GM19240 (cell line): ENCODE results near the gene ZNF789.
"Not testable (repeated sequence)": the region's sequence is repeated elsewhere in the genome, so short reads cannot be mapped to it uniquely, and the experiment has no call there.

Experiments used
- DNase-seq: peaks from one replicate; pipeline ENCODE4 v3.0.0; 2011; ENCODE audit warnings: low spot score; ENCODE audit not compliant: insufficient read length

ZNF789 gene

DNA sequence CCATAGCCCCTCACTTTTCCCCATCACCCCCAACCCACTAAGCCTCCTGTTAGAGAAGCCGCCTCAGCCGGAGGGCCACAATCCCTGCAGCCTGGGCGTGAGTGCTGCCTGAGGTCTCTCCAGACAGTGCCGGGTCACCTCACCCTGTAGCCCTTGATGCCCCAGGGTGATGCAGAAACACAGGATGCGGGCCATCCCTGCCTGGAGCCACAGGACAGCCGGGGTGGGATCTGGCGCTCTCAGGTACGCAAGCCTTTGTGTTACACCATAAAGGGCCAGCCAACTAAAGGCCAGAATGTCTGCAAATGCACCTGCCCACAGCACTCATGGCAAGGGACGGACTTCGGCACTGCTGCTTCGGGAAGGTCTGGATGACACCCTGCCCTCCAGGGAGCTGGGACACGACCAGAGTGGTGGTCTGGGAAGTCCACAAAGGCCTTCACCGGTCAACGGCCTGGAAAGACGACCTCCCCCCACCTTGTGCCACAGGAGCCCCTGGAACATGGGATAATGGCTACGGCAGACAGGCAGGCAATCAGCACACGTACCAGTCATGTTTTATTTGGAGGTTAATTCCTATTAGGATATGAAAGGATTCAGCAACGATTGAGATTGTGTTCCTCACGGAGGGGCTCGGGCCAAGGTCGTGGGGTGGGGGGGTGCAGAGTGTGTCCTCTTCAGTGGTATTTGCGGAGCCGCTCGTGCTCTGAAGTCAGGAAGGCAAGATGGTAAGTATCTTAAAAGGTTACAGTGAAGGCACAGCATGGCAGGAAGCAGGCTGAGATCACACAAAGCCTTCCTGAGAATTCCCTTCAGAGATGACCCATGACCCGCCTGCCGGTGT lies 14.8 kb upstream of the ZNF789 start:
- DNase-seq, result no peak

DNA sequence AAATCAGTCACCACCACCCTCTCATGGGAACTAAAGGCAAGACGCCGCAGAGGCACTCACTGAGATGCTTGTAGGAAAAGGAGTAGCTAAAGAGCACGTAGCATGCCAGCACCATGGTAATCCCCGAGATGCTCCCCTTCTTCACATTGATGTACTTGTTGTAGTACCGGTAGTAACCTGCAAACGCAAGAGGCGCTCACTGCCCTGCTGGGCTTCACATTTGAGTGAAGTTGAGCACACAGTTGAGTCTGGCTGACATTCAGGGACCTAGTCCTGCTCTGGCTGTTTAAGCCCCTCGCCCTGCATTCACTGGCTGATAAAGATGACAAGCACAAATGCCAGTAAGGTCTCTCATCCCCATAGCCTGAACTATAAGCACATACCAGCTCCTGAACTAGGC lies 13.6 kb upstream of the ZNF789 start:
- no peak for DNase-seq

DNA sequence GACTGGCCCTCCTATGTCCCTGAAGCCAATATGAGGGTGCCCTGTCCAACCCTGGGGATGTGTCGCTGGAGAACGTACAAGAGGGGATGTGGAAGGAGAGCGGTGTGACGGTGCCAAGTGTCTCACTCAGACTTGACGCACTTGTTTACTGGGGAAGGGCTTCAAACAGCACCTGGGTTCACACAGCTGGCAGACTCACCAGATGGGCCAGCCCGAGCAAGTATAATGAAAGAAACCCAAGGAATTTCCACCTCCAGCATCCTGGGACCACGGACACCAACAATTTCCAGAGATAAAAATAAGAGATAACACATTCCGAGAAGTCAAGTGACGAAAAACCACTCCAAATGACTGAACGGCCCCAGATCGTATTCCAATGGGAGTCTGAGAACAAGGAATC lies 12.0 kb upstream of the ZNF789 start:
- DNase-seq, result no peak

DNA sequence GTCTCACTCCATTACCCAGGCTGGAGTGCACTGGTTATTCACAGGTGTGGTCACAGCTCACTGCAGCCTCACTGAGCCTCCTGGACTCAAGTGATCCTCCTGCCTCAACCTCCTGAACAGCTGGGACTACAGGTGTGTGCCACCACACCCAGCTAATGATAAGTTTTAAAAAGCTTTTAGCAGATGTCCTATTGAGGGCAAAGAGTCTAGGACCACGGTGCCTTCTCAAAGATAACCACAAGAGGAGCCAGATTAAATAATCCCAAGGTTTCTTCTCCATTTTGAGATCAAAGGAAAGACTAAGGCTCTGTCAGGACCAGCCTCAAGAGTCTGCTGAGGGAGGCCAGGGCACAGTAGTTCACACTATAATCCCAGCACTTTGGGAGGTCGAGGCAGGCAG lies 11.5 kb upstream of the ZNF789 start:
- DNase-seq, result no peak

DNA sequence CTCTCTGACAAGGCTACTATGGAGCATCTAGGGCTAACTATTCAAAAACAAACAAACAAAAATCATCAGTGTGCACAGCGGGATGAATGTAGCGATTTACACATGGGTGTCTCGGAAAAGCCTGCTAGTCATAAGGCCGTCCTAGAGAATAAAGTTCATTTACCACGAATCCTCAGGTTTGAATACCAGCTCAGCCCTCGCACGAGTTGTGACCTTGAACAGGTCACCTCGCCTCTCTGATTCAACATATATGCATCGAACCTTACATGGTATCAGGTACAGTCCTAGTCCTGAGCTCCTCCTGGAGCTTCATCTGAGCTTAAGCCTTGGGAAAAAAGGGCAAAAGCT lies 7.3 kb upstream of the ZNF789 start:
- DNase-seq, result no peak

DNA sequence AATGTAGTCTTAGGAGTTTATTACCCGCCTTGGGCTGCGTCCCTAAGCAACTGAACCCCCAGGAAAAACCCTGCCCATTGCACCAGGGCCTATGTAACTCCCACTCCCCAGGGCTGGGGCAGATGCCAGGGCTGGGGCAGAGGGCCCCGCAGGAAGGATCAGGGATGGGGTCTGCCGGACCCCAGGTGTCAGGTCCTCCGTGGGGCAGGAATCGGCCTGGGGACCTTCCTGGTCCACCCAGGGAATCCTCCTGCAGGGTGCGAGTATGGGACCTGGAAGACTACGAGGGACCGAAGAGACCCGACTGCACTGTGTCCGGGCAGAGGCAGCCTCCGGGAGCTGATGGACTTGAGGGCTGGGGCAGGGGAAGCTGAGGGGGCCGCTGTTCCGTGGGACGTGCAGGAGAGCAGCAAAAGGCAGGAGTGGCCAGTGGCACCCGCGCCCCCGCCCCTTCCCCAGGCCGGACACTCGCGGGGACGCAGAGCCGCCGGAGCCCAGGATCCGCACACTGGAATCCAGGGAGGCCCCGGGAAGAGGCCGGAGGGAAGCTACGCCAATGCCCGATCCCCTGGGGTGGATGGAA lies 4.3 kb upstream of the ZNF789 start:
- DNase-seq, result no peak

DNA sequence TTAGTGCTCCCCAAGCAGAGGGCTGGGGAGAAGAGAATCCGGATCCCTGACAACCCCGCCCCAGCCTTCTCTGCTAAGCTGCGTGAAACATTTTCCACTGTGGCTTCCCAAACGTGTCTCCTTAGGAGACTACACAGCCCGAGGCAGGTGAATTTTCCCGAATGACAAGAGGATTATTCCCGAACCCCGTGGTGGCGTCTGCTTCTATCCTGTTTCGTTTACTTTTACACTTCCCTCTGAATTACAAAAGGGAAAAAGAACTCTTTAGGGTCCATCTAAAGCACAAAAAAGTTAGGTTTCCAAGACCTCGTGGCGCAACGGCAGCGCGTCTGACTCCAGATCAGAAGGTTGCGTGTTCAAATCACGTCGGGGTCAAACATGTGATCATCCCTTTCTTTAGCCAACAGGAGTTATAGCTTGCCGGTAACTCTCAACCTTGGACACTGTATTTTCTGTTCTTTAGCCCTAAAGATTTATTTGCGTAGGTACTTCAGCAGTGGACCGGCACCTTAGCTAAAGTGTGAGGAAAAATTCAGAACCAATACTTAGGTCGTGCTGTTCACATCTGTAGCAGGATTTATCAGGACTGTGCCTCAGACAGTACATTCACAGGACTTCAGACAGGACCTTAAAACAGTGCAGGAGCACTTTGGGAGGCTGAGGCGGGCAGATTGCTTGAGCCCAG lies 3.2 kb upstream of the ZNF789 start:
- DNase-seq, result no peak

DNA sequence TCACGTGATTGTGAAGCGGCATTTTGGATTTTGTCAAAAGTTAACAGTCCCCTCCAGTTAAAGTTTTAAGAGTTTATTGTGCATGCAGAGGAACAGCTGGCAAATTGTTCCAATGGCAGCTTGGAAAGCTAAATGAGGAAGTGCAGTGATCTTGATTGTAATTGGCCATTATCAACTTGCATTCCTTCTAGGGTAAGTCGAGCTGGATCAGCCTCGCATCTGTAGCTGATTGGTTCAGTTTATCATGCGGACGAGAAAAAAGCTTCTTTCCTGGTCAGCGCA lies 566 bp downstream of the ZNF789 start:
- peak; percentile 29 for DNase-seq

DNA sequence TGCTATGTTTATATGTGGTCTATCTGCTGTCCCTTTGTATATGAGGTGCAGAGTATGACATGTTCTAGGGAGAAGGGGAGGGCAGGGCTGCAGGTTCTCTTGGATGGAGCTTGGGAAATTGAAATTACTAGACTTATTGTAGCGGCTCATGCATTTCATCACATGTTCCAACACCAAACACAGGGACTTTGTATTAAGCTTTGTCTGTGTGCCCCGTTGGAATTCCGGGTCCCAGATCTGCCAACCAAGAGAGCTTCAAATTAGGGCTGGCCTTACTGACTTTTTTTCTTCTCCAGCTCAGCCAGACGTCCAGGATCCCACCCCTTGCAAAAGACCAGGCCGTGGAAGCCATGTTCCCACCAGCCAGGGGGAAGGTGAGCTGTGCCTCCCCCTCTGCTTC lies 3.4 kb downstream of the ZNF789 start:
- no peak for DNase-seq

DNA sequence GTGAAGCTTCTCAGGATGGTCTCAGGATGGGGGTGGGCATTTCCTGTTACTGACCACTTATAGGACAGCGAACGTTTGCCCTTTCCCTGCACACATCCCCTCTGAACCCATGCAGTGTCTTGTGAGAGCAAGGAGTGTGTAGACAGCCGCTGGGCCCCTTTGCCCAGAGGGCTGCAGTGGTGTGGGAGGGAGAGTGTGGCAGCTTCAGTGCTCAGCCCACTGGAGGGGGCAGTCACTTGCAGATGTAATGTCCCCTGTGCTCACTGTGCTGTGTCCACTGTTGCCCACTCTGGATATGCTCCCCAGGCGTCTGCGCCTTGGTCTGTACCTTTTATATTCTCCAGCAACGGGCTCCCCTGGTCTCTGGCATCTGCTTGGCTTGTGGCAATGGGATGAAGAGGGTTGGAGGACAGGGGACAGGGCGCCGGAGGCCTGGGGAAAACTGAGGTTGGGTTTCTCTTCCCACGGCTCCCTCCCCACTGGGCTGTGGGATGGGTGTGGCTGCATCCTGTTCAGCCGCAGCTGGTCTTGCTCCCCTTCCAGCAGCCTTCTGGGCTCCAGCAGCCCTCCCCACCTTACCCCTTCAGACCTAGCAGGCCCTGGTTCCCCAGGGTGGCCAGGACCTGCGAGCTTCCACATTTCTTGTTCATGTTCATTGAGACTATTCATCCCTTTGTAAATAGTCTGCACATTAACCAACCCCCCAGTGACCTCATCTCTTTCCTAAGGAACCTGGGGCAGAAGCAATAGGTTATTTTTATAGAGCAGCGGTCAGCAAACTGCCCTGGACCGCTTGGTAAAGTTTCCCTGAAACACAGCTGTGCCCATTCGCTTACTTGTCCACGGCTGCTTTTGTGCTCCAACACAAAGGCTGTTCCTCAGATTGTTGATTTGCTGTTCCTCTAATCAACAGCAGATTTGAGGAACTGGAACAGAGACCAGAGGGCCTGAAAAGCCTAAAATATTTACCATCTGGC lies 6.1 kb downstream of the ZNF789 start:
- no peak for DNase-seq

DNA sequence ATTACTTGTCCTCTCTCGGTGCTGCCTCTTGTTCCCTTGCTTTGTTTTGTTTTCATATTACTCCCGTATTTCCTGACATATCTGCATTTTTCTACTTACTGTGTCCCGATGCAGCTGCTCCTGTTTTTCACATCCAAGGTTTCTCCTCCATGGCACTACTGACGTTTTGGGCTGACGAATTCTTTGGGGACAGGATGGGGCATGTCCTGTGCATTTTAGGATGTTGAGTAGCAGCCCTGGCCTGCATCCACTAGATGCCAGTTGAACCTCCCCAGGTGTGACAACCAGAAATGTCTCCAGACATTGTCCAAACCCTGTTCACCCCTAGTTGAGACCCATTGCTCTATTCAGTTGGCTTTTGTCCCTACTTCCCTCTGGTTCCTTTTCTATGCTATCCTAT lies 12.4 kb downstream of the ZNF789 start:
- no peak for DNase-seq

DNA sequence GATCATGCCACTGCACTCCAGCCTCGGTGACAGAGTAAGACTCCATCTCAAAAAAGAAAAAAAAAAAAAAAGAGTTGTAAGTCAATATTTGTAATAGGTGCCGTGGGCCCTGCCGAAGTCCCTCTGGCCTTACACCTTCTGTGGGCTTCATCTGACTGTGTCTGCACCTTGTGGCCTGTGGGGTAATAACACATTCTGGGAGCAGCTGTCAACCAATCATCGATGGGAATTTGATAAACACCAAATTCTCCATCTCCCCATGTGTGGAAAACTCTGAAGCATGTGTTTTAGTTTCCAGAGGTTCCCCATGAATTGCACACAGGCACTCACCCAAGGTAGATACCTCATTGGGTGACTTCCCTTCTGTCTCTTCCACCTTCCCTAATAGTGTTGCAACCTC lies 16.5 kb downstream of the ZNF789 start:
- DNase-seq, result no peak

DNA sequence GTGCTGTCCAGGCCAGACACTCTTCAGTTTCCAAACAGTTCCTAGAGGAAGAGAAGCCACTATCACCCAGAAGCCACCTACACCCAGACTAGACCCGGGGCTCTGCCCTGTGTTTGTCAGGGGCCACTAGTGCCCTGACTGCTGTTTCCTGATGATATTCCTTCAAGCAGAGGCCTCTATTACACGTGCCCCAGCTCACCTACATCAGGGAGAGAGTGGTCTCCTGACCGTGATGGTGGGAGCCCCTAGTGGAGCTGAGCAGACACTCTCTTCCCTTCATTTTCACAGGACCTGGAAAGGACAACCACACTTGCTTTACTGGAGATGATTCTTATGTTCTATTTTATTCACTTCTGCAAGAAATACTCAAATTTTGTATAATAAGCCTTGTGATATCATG lies 18.2 kb downstream of the ZNF789 start:
- no peak for DNase-seq

DNA sequence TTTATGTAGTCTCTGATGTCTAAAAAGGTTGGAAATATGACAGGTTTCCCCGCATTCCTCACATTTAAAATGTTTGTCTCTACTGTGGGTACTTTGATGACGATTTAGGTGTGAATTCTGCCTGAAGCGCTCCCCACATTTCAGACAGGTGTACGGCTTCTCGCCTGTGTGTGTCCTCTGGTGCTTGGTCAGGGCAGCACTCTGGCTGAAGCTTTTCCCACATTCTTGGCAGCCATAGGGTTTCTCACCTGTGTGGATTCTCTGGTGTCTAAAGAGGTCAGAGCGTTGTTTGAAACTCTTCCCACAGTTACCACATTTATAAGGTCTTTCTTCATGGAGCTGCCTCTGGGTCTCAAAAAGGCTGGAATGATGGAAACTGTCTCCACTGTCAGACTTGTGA lies 21.1 kb downstream of the ZNF789 start:
- no peak for DNase-seq

DNA sequence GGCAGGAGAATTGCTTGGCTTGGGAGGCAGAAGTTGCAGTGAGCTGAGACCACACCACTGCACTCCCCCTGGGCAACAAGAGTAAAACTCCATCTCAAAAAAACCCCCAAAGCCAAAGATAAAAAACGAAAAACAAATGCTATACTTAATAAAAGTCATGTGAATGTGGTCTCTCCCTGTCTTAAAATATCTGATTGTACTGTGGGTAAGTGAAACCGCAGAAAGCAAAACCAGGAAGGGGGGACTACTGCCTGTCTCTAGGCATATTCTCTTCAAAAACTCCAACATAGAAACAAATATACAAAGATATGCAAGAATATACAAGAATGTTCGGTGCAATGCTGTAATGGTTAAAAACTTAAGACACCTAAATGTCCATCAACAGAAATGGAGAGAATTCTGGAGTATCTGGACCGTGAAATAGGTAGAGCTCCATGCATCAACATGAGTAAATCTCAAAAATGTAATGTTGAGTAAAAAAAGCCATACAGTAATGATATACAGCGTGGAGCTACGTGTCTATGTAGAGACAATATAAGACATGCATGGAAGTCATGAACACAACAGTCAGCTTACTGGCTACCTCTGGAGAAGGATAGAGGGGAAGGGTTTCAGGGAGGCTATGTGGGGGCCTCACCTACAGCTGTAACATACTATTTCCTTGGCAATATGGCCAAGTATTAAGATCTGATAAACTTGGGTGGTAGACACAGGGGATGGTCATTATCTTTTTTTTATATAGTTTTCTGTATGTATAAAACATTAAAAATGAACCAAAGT lies 25.3 kb downstream of the ZNF789 start:
- no peak for DNase-seq

DNA sequence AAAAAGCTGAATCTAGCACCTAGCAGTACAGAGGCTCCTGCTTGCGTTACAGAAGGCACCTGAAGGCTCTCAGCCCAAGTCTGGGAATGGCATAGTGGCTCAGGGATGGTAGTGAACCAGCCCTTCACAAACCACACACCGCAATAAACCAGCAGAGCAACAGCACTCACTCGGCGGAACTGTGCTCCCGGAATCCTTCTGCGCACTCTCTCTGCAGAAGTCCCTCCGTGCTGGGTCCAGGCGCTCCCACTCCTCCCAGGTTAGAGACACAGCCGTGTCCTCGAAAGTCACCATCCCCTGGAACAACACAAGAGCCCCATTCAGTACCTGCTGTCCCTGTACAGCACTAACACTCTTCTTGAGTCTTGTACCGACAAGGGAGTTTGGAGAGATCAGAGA lies 25.9 kb downstream of the ZNF789 start:
- DNase-seq, result no peak

DNA sequence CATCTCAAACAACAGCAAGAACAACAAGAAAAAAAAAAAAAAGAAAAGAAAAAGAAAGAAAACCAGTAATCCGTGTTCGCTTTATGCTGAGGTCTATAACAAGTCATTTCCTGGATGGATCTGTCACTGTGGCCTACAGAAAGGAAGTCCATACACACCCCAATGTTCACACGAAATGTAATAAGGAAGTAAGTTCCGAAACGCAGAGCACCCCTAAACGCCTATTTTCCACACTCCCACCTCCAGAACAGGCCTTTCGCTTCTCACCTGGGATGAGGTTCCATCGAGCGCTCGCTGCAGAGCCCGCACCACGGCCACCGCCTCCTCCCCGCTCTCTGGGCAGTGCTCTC lies 26.7 kb downstream of the ZNF789 start:
- DNase-seq, result no peak

DNA sequence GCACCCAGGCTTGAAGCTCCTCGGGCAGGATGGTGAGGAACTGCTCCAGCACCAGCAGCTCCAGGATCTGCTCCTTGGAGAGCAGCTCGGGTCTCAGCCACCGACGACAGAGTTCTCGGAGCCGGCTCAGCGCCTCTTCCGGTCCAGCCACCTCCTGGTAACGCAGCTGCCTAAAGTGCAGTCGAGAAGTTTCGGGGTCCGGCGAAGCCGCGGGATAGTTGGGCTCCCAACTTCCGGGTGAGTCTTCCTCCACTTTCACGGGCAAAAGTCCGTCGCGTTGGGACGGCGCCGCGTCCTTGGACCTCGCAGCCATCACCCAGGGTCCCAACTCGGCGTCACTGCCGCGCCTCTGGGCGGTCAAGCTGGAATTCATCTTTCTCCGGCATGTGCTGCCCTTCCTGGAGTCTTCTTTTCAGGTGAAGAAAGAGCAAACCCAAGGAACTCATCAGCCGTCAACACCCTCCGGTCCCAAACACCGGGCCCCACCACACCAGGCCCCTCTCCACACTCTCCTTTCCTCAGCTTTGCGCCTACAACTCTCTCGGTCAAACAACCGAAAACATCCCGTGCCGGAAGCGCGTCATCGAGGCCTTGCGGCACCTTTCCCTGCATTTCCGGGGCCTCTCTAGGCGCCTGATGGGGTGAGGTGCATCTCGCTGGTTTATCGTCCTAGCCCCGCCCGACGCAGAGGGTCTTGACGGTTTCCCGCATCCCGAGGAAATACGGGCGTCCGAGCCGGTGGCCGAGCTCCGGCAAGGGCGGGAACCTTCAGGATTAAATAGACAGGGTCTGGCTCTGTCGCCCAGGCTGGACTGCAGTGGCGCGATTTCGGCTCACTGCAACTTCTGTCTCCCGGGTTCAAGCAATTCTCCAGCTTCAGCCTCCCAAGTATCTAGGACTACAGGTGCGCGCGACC lies 27.3 kb downstream of the ZNF789 start, which contains the start of gene ZNF394:
Gene ZNF394, minus strand, starts transcription at position 561 of the 916 bp plus-strand sequence. Its CDS starts 188 bp downstream, at position 373.
- DNase-seq, result peak; percentile 75

DNA sequence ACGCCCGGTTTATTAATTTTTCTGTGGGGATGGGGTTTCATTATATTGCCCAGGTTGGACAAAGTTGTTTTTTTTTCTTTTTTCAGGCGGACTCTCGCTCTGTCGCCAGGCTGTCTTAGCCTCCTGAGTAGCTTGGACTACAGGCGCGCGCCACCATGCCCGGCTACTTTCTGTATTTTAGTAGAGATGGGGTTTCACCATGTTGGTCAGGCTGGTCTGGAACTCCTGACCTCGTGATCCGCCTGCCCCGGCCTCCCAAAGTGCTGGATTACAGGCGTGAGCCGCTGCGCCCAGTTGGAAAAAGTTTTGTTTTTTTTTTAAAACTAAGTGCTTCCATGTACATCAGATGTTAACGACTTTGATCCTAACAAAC lies 27.9 kb downstream of the ZNF789 start:
- DNase-seq, result no peak

DNA sequence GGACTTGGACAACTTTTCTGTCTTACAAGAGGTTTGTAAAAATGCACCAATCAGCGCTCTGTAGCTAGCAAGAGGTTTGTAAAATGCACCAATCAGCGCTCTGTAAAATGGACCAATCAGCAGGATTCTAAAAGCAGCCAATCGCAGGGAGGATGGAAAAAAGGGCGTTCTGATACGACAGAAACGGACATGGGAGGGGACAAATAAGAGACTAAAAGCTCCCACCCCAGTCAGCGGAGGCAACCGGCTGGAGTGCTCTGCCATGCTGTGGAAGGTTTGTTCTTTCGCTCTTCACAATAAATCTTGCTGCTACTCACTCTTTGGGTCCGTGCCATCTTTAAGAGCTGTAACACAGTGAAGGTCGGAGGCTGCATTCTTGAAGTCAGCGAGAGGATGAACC lies 28.5 kb downstream of the ZNF789 start:
- not testable (repeated sequence) for DNase-seq
